ENCODE measurements around the gene PRDX1. TPM values are rescaled to one million over a fixed set of nuclear protein-coding genes. Genes with fewer than 3 reads are reported as not detected.

Gene PRDX1
- total RNA-seq: 10 to 100 TPM; 55.0 to 69.2 TPM
- 56.8 to 311 reads per million in 2 donors for total RNA-seq

GRCh38 chr1:45521413-45522323, at the start of gene PRDX1:
PRDX1 (minus strand) TSS chr1:45521884; CDS start chr1:45519043, 2,841 bp downstream.
- Mint-ChIP-seq H3K27ac (peak within 1 kb of the TSS; percentile 94), H3K27me3 (no peaks in the 10 kb centered on the region), H3K36me3 (ENCODE audit: low read depth) (no peaks in the 10 kb centered on the region), H3K4me3 (peak within 1 kb of the TSS; percentile 92), H3K4me1 (peaks cover 30% of the 10 kb centered on the region)
- DNase-seq (peak; percentile 86 to 97 (median 89)), ATAC-seq (peak; percentile 90)
- no peaks in the 10 kb centered on the region for H3K9me3 ChIP-seq (ENCODE audit: control insufficient read depth, low read length, poor library complexity, severe bottlenecking)

DNA sequence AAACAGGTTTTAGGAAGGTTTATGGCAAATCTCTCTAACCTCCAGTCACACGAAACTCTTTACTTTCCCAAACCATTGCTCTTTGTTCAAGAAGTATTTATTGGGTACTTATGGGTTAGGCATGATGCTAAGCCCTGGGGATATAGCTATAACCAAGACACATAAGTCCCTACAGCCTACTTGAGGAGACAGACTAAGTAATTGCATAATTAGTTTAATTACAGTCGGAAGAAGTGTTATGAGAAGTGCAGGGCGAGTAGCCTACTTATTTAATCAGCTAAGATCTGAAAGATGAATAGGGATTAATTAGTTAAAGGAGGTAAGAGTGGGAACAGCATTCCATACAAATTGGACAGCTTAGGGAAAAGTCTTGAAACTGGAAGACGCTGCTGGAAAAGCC, 48.9 kb upstream of the PRDX1 start:
- Mint-ChIP-seq H3K27me3 (no peaks in the 10 kb centered on the region), H3K27ac (peak overlapping the region; percentile 54), H3K36me3 (ENCODE audit: low read depth) (peaks cover 7% of the 10 kb centered on the region), H3K4me3 (no peak overlapping the region), H3K4me1 (peaks cover 2% of the 10 kb centered on the region)
- H3K9me3 ChIP-seq (ENCODE audit: control insufficient read depth, low read length, poor library complexity, severe bottlenecking): no peaks in the 10 kb centered on the region
- DNase-seq: no peak
- ATAC-seq: no peak

DNA sequence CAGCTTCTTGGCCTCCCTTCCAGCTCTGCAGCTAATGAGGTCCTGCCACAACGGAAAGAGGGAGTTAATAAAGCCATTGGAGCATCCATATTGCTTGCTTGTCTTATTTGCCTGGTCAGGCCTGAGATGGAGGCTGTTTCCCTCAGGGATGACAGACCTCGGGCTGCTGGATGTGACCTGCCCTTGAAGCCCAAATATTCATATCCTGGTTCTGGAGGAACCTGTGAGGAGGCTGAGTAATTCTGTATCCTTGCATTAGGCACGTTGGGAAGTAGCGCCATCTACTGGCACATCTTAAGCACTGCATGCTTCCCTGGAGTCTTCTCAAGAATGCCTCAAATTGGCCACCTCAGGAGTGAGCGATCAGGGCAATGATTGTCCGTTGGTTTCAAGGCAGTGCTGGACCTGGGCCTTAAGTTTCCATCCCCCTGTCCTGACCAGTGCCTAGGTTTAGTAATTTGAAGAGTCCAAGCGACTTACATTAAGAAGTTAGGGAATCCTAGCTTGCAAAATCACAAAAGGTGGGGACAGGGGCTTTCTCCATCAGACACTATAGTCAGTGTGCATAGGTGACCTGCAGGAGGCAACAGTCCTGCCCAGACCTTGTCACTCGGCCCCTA, 48.4 kb upstream of the PRDX1 start:
- Mint-ChIP-seq H3K4me1 (peaks cover 2% of the 10 kb centered on the region), H3K36me3 (ENCODE audit: low read depth) (peaks cover 7% of the 10 kb centered on the region), H3K27me3 (no peaks in the 10 kb centered on the region), H3K4me3 (no peak overlapping the region), H3K27ac (peak overlapping the region; percentile 54)
- DNase-seq: peak; percentile 29 to 59 (median 51)
- H3K9me3 ChIP-seq (ENCODE audit: control insufficient read depth, low read length, poor library complexity, severe bottlenecking): no peaks in the 10 kb centered on the region
- ATAC-seq: peak; percentile 99

DNA sequence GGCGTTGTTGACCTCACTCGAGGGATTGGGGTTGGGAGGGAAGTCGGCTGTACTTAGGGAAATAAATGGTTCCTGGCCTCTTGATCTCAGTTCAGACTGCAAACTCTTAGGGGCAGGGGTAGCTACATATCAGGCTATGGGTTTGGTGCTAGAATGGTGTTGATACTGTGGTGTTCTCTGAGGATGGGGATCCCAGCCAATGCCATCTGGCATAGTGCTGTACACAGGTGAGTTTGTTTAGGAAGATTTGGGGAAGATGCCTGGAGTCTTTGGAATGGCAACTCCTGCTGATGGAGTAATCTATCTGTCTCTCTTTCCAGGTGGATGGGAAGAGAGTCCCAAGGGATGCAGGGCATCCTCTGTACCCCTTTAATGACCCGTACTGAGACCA, 47.9 kb upstream of the PRDX1 start:
- Mint-ChIP-seq H3K27ac (no peak overlapping the region), H3K27me3 (no peaks in the 10 kb centered on the region), H3K36me3 (ENCODE audit: low read depth) (peaks cover 7% of the 10 kb centered on the region), H3K4me3 (no peak overlapping the region), H3K4me1 (peaks cover 2% of the 10 kb centered on the region)
- no peak for ATAC-seq
- no peaks in the 10 kb centered on the region for H3K9me3 ChIP-seq (ENCODE audit: control insufficient read depth, low read length, poor library complexity, severe bottlenecking)
- DNase-seq: no peak

DNA sequence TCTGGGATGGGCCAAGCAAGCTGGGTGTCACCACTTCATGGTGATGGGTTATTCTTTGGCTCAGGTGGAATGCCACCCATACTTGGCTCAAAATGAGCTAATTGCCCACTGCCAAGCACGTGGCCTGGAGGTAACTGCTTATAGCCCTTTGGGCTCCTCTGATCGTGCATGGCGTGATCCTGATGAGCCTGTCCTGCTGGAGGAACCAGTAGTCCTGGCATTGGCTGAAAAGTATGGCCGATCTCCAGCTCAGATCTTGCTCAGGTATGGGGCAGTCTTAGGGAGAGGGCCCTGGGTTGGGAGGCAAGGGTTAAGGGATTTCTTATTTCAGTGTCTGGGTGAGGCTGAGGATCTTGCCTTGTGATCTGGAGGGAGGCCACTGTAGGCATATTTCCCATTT, 46.7 kb upstream of the PRDX1 start:
- ATAC-seq (no peak), DNase-seq (no peak)
- peaks cover 5% of the 10 kb centered on the region for H3K4me1 Mint-ChIP-seq
- no peaks in the 10 kb centered on the region for H3K27me3 Mint-ChIP-seq
- H3K4me3 Mint-ChIP-seq: no peak overlapping the region
- no peaks in the 10 kb centered on the region for H3K9me3 ChIP-seq (ENCODE audit: control insufficient read depth, low read length, poor library complexity, severe bottlenecking)
- peaks cover 10% of the 10 kb centered on the region for H3K36me3 Mint-ChIP-seq (ENCODE audit: low read depth)
- peak overlapping the region; percentile 67 for H3K27ac Mint-ChIP-seq

DNA sequence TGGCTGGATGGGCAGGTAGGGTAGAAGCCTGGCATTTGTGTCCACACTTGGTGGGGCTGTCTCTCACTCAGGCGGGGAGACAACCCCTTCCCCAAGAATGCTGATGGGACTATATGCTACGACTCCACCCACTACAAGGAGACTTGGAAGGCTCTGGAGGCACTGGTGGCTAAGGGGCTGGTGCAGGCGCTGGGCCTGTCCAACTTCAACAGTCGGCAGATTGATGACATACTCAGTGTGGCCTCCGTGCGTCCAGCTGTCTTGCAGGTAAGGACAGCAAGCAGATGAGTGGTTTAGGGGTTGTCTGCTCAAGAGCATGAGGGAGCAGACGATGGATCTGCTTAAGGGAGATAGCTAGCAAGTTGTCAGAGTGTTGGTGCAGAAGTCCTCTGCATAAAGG, 46.2 kb upstream of the PRDX1 start:
- peak overlapping the region; percentile 67 for H3K27ac Mint-ChIP-seq
- no peaks in the 10 kb centered on the region for H3K27me3 Mint-ChIP-seq
- no peaks in the 10 kb centered on the region for H3K9me3 ChIP-seq (ENCODE audit: control insufficient read depth, low read length, poor library complexity, severe bottlenecking)
- H3K4me3 Mint-ChIP-seq: peak overlapping the region; percentile 31
- ATAC-seq (no peak), DNase-seq (no peak)
- H3K36me3 Mint-ChIP-seq (ENCODE audit: low read depth): peaks cover 10% of the 10 kb centered on the region
- peaks cover 5% of the 10 kb centered on the region for H3K4me1 Mint-ChIP-seq

DNA sequence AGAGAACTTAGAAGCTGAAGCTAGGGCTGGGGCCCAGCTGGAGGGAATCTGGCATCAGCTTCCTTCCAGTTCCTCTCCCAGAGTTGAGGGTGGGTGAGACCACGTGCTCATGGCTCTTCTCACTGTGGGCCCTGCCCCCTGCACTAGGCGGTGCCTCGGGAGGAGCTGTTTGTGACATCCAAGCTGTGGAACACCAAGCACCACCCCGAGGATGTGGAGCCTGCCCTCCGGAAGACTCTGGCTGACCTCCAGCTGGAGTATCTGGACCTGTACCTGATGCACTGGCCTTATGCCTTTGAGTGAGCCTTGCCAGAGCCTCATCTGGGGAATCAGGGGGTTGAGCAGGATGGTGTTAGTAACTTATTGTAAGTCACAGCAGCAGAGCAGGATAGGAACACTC, 45.0 kb upstream of the PRDX1 start:
- H3K27me3 Mint-ChIP-seq: no peaks in the 10 kb centered on the region
- DNase-seq (no peak), ATAC-seq (no peak)
- peaks cover 10% of the 10 kb centered on the region for H3K36me3 Mint-ChIP-seq (ENCODE audit: low read depth)
- H3K4me3 Mint-ChIP-seq: no peak overlapping the region
- H3K4me1 Mint-ChIP-seq: peaks cover 5% of the 10 kb centered on the region
- no peak overlapping the region for H3K27ac Mint-ChIP-seq
- no peaks in the 10 kb centered on the region for H3K9me3 ChIP-seq (ENCODE audit: control insufficient read depth, low read length, poor library complexity, severe bottlenecking)

- H3K9me3 ChIP-seq (ENCODE audit: control insufficient read depth, low read length, poor library complexity, severe bottlenecking): no peaks in the 10 kb centered on the region
- ATAC-seq (no peak), DNase-seq (no peak)
- peaks cover 5% of the 10 kb centered on the region for H3K4me1 Mint-ChIP-seq
- H3K36me3 Mint-ChIP-seq (ENCODE audit: low read depth): peaks cover 10% of the 10 kb centered on the region
- no peak overlapping the region for H3K4me3 Mint-ChIP-seq
- no peaks in the 10 kb centered on the region for H3K27me3 Mint-ChIP-seq
- H3K27ac Mint-ChIP-seq: no peak overlapping the region
These were observed 42.2 kb upstream of the PRDX1 start for GRCh38 chr1:45563843-45564242.

DNA sequence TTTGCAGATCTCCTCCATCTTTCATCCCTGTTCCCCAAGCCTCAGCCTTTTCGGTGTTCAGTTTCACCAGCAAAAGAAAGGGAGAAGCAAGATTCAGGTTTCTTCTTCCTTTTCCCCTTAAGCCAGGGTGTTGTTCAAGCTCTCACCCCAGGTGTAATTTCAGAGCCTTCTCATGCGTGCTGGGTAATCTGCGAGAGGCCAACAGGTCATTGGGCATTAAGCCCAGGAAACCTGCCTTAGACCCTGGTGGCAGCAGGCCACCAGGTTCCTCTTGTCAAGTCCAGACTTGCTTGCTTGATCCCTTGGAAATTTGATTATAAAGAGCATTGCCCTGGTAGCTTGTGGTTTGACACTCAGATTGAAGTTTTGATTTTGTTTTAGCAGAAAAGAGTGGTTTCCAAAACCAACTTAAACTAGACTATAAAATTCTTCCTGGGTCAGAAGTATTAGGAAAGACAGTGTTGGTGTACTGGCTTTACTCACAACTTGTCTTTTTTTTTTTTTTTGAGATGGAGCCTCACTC, 35.8 kb upstream of the PRDX1 start:
- Mint-ChIP-seq H3K4me1 (peaks cover 4% of the 10 kb centered on the region), H3K27me3 (no peaks in the 10 kb centered on the region), H3K36me3 (ENCODE audit: low read depth) (peaks cover 1% of the 10 kb centered on the region), H3K4me3 (no peak overlapping the region), H3K27ac (no peak overlapping the region)
- DNase-seq (no peak), ATAC-seq (no peak)
- H3K9me3 ChIP-seq (ENCODE audit: control insufficient read depth, low read length, poor library complexity, severe bottlenecking): no peaks in the 10 kb centered on the region

- H3K9me3 ChIP-seq (ENCODE audit: control insufficient read depth, low read length, poor library complexity, severe bottlenecking): no peaks in the 10 kb centered on the region
- Mint-ChIP-seq H3K4me1 (peaks cover 19% of the 10 kb centered on the region), H3K27me3 (no peaks in the 10 kb centered on the region), H3K36me3 (ENCODE audit: low read depth) (peaks cover 3% of the 10 kb centered on the region), H3K27ac (no peak overlapping the region), H3K4me3 (no peak overlapping the region)
- DNase-seq (no peak), ATAC-seq (no peak)
These were observed 32.5 kb upstream of the PRDX1 start for GRCh38 chr1:45554198-45554597.

- peaks cover 3% of the 10 kb centered on the region for H3K36me3 Mint-ChIP-seq (ENCODE audit: low read depth)
- peaks cover 18% of the 10 kb centered on the region for H3K4me1 Mint-ChIP-seq
- ATAC-seq (no peak), DNase-seq (no peak)
- H3K4me3 Mint-ChIP-seq: no peak overlapping the region
- peak overlapping the region; percentile 73 for H3K27ac Mint-ChIP-seq
- H3K27me3 Mint-ChIP-seq: no peaks in the 10 kb centered on the region
- H3K9me3 ChIP-seq (ENCODE audit: control insufficient read depth, low read length, poor library complexity, severe bottlenecking): no peaks in the 10 kb centered on the region
These were observed 30.6 kb upstream of the PRDX1 start for GRCh38 chr1:45552331-45552730.

GRCh38 chr1:45551684-45552083, 30.0 kb upstream of the PRDX1 start:
- Mint-ChIP-seq H3K27me3 (no peaks in the 10 kb centered on the region), H3K27ac (peak overlapping the region; percentile 92), H3K4me3 (peak overlapping the region; percentile 94), H3K36me3 (ENCODE audit: low read depth) (peaks cover 3% of the 10 kb centered on the region), H3K4me1 (peaks cover 18% of the 10 kb centered on the region)
- H3K9me3 ChIP-seq (ENCODE audit: control insufficient read depth, low read length, poor library complexity, severe bottlenecking): no peaks in the 10 kb centered on the region
- ATAC-seq (no peak), DNase-seq (no peak)

All from T-helper 17 cell (primary cell).